K562 (cell line): Measurements from ENCODE around the gene SMAD1. TPM values are rescaled to one million over a fixed set of nuclear protein-coding genes. Genes with fewer than 3 reads are reported as not detected.

ENCODE experiments used
- ATAC-seq: fragments of 200-7000 bp; cut with Tn5 transposase; 3 replicates; pipeline ENCODE4 v1.9.1; 2020; ENCODE audit warnings: moderate library complexity
- BruUV-seq: library from RNA; stranded (reverse); fragments of 400-500 nt; replicated peaks from 2 replicates; lab custom pipeline; 2021; lab: Mats Ljungman, UMichigan
- CTCF ChIA-PET: fragments of 300-600 bp; formaldehyde crosslinking; extraction: SDS; loops from one replicate; lab custom pipeline; 2021; ENCODE audit warnings: low intra/inter-chr PET ratio; lab: Yijun Ruan, JAX
- POLR2A ChIA-PET: fragments of 300-600, 350-650 bp; sonication (Branson Sonifier 250); formaldehyde crosslinking; extraction: SDS; loops from one replicate; lab custom pipeline; 2021; ENCODE audit warnings: antibody characterized with exemption, inconsistent platforms; lab: Yijun Ruan, JAX
- DNase-seq, 4 experiments: peaks; one replicate each; pipeline versions ENCODE4 v3.0.0 to v3.0.0-alpha.2; 2011 to 2018; ENCODE audit warnings: low spot score in 3 of 4, mixed read lengths in 3 of 4; ENCODE audit errors: extremely low read depth in 1 of 4
- FAIRE-seq: peaks from 2 replicates; lab custom pipeline; 2011; peaks lifted over from hg19 to GRCh38; lab: Jason Lieb, UNC
- H2AFZ ChIP-seq: 2 replicates; pipeline ENCODE4 v1.6.0; 2011; ENCODE audit warnings: low read depth, low read length, control low read depth, inconsistent platforms
- H3K27ac ChIP-seq: fragments of 200-600 bp; 3 replicates; pipeline ENCODE4 v1.8.0; 2011; ENCODE audit warnings: low read depth, mild to moderate bottlenecking, control low read depth, inconsistent platforms, low read length, moderate library complexity, mixed read lengths; ENCODE audit errors: extremely low read depth
- H3K27me3 ChIP-seq, 2 experiments: fragments of 300-600 bp in 1 of 2; 2 replicates in 1 of 2; 3 replicates in 1 of 2; pipeline versions ENCODE4 v1.6.0 to v1.8.0; 2011; ENCODE audit warnings: inconsistent platforms in 2 of 2, low read length in 2 of 2, mild to moderate bottlenecking in 1 of 2, mixed read lengths in 1 of 2, moderate library complexity in 1 of 2; ENCODE audit not compliant: control insufficient read depth in 2 of 2, insufficient read depth in 2 of 2
- H3K36me3 ChIP-seq: fragments of 300-600 bp; 3 replicates; pipeline ENCODE4 v1.8.0; 2011; ENCODE audit warnings: mild to moderate bottlenecking, low read length, inconsistent platforms; ENCODE audit not compliant: control insufficient read depth, insufficient read depth
- H3K4me1 ChIP-seq, 2 experiments: fragments of 200-600 bp in 1 of 2; replicated peaks in 1 of 2; 2 replicates in 1 of 2; 3 replicates in 1 of 2; pipeline versions ENCODE4 v1.5.1 to v1.8.0; 2011; ENCODE audit warnings: inconsistent platforms in 2 of 2, low read length in 2 of 2, mild to moderate bottlenecking in 1 of 2, mixed read lengths in 1 of 2, moderate library complexity in 1 of 2; ENCODE audit not compliant: control insufficient read depth in 2 of 2, insufficient read depth in 2 of 2
- H3K4me2 ChIP-seq: 2 replicates; pipeline ENCODE4 v1.6.1; 2011; ENCODE audit warnings: low read length, control low read depth, inconsistent platforms, mixed read lengths; ENCODE audit not compliant: insufficient read depth
- H3K4me3 ChIP-seq: fragments of 200-600 bp; sonication (generic), shearing (Covaris generic); 2 replicates; pipeline ENCODE4 v1.5.1; 2016; ENCODE audit warnings: control low read depth, inconsistent platforms
- H3K79me2 ChIP-seq: fragments of 200-600 bp; 3 replicates; pipeline ENCODE4 v1.8.0; 2011; ENCODE audit warnings: low read length, inconsistent platforms; ENCODE audit not compliant: control insufficient read depth, insufficient read depth
- H3K9ac ChIP-seq, 2 experiments: 2 replicates each; pipeline versions ENCODE4 v1.6.0 to v1.6.1; 2011; ENCODE audit warnings: low read depth in 2 of 2, low read length in 2 of 2, control low read depth in 1 of 2, inconsistent platforms in 1 of 2, mild to moderate bottlenecking in 1 of 2, mixed read lengths in 1 of 2; ENCODE audit not compliant: insufficient read depth in 1 of 2
- H3K9me1 ChIP-seq: one replicate; pipeline ENCODE4 v1.6.0; 2011; ENCODE audit warnings: inconsistent platforms, mild to moderate bottlenecking, low read length, moderate library complexity; ENCODE audit not compliant: control insufficient read depth, insufficient read depth
- H3K9me3 ChIP-seq: replicated peaks from 2 replicates; pipeline ENCODE4 v1.5.1; 2011; ENCODE audit warnings: low read depth, low read length, inconsistent platforms; ENCODE audit not compliant: control insufficient read depth, insufficient read depth
- H4K20me1 ChIP-seq: replicated peaks from 2 replicates; pipeline ENCODE4 v1.6.1; 2011; ENCODE audit warnings: low read length, inconsistent platforms, mixed read lengths; ENCODE audit not compliant: control insufficient read depth, insufficient read depth
- CBFA2T2 ChIP-seq: fragments of 450-650 bp; conservative IDR thresholded peaks from 2 replicates; pipeline ENCODE4 v1.6.1; 2017; ENCODE audit warnings: mild to moderate bottlenecking
- DIDO1 ChIP-seq: fragments of 450-650 bp; IDR thresholded peaks from 2 replicates; pipeline ENCODE4 v1.6.1; 2016; ENCODE audit warnings: low read depth, missing biosample characterization, missing genetic modification characterization
- FUS ChIP-seq: fragments of 200-400 bp; formaldehyde crosslinking; optimal IDR thresholded peaks from 2 replicates; pipeline ENCODE3; 2017; ENCODE audit warnings: low read depth, low read length
- HDAC6 ChIP-seq: IDR thresholded peaks from 2 replicates; pipeline ENCODE4 v1.6.1; 2012; ENCODE audit warnings: low read depth, mild to moderate bottlenecking, control low read depth, inconsistent platforms, low read length, moderate library complexity
- KAT2B ChIP-seq: IDR thresholded peaks from one replicate; pipeline ENCODE4 v1.6.1; 2012; ENCODE audit warnings: low read depth, mild to moderate bottlenecking, control low read depth, inconsistent platforms, low read length, moderate library complexity
- MAZ ChIP-seq, 2 experiments: fragments of 450-650 bp in 1 of 2; sonication (generic) in 1 of 2; formaldehyde crosslinking; IDR thresholded peaks in 1 of 2; conservative IDR thresholded peaks in 1 of 2; 2 replicates each; pipeline versions ENCODE4 v1.4.0 to v1.5.0; 2020; ENCODE audit warnings: mild to moderate bottlenecking in 1 of 2, missing genetic modification reagents in 1 of 2
- MEIS2 ChIP-seq: fragments of 450-650 bp; IDR thresholded peaks from 2 replicates; pipeline ENCODE4 v1.6.1; 2014; ENCODE audit warnings: mild to moderate bottlenecking; ENCODE audit not compliant: partially characterized antibody
- PHB2 ChIP-seq: fragments of 450-650 bp; IDR thresholded peaks from 2 replicates; pipeline ENCODE4 v1.6.1; 2017; ENCODE audit warnings: low read depth
- RBM14 ChIP-seq: fragments of 200-400 bp; formaldehyde crosslinking; IDR thresholded peaks from 2 replicates; pipeline ENCODE4 v1.6.1; 2018; ENCODE audit warnings: low read depth, mild to moderate bottlenecking, low read length, moderate library complexity, borderline replicate concordance; ENCODE audit not compliant: insufficient read depth
- SAP30 ChIP-seq: fragments of 200-600 bp; sonication (generic); IDR thresholded peaks from 2 replicates; pipeline ENCODE4 v1.6.1; 2012; ENCODE audit warnings: borderline replicate concordance, low read depth, mild to moderate bottlenecking, moderate library complexity, low read length, control low read depth, inconsistent platforms; ENCODE audit not compliant: insufficient read depth, poor library complexity, severe bottlenecking
- SIRT6 ChIP-seq: IDR thresholded peaks from one replicate; pipeline ENCODE4 v1.6.1; 2012; ENCODE audit warnings: low read depth, mild to moderate bottlenecking, control low read depth, inconsistent platforms, low read length, moderate library complexity
- ZNF121 ChIP-seq: sonication (generic); formaldehyde crosslinking; conservative IDR thresholded peaks from 2 replicates; pipeline ENCODE4 v1.8.0; 2022; ENCODE audit warnings: missing genetic modification reagents
- ZNF212 ChIP-seq: fragments of 450-650 bp; formaldehyde crosslinking; IDR thresholded peaks from 2 replicates; pipeline ENCODE4 v1.4.0; 2020; ENCODE audit warnings: mild to moderate bottlenecking
- ZNF354B ChIP-seq: fragments of 250-450 bp; sonication (Bioruptor Pico); IDR thresholded peaks from 2 replicates; pipeline ENCODE4 v1.4.0; 2020
- ZNF431 ChIP-seq: sonication (generic); formaldehyde crosslinking; IDR thresholded peaks from 2 replicates; pipeline ENCODE4 v1.8.0; 2022; ENCODE audit warnings: mild to moderate bottlenecking, missing genetic modification reagents
- ZNF561 ChIP-seq: fragments of 450-650 bp; formaldehyde crosslinking; conservative IDR thresholded peaks from 2 replicates; pipeline ENCODE4 v1.4.0; 2020; ENCODE audit warnings: mild to moderate bottlenecking, moderate library complexity
- WGBS: fragments of 100-300 bp; shearing (Covaris generic); methylation state at CpG from one replicate; pipeline ENCODE4 v1.1.6; 2016; ENCODE audit warnings: low coverage, mixed read lengths; ENCODE audit not compliant: insufficient coverage; ENCODE audit errors: missing lambda C conversion rate; 5-methylcytosine and 5-hydroxymethylcytosine counted together
- in situ Hi-C: fragments of 300-500 bp; cut with MboI; formaldehyde crosslinking; loops from 4 replicates; pipeline ENCODE4 v1.15.0; 2018; ENCODE audit warnings: inconsistent platforms, mixed read lengths
- intact Hi-C: fragments of 100-400 bp; cut with micrococcal nuclease; formaldehyde crosslinking; loops from 2 replicates; pipeline ENCODE4 v1.14.2; 2022
- polyA plus RNA-seq, 8 experiments: library from polyadenylated mRNA; depleted of rRNA in 4 of 8; stranded (reverse) in 5 of 8; unstranded in 3 of 8; fragments of >200 nt; fragmentation: Nextera tagmentation in 2 of 8; fragmentation: Illumina TruSeq in 1 of 8; extraction: Ambion mirVana in 2 of 8; extraction: Trizol in 1 of 8; gene quantifications; 2 replicates each; pipeline versions ENCODE4 v1.2.1 to v1.2.3, GENCODE V29; 2011 to 2014; ENCODE audit warnings: inconsistent platforms in 1 of 8, missing spikeins in 1 of 8
- total RNA-seq, 7 experiments: library from RNA; depleted of rRNA in 6 of 7; stranded (reverse); fragments of >200 nt in 6 of 7; fragmentation: Illumina TruSeq in 2 of 7; extraction: Trizol in 2 of 7; gene quantifications; 2 replicates each; pipeline versions ENCODE4 v1.2.1 to v1.2.3, GENCODE V29; 2011 to 2021; ENCODE audit warnings: low replicate concordance in 1 of 7
- TF ChIP-seq, protein P1 (sequence below): sonication (generic); formaldehyde crosslinking; IDR thresholded peaks from 2 replicates; pipeline ENCODE4 v1.8.1; 2022; ENCODE audit warnings: missing genetic modification reagents
- TF ChIP-seq, protein P2 (sequence below): fragments of 450-650 bp; formaldehyde crosslinking; IDR thresholded peaks from 2 replicates; pipeline ENCODE4 v1.4.0; 2022; ENCODE audit warnings: missing genetic modification characterization

Gene SMAD1
- total and polyA plus RNA-seq, 9 of the 15 experiments (the other 6 are each of a cell fraction or from before 2014, with no cell fraction given): 0.05 to 0.54 (median 0.21) TPM; not detected in 3

DNA sequence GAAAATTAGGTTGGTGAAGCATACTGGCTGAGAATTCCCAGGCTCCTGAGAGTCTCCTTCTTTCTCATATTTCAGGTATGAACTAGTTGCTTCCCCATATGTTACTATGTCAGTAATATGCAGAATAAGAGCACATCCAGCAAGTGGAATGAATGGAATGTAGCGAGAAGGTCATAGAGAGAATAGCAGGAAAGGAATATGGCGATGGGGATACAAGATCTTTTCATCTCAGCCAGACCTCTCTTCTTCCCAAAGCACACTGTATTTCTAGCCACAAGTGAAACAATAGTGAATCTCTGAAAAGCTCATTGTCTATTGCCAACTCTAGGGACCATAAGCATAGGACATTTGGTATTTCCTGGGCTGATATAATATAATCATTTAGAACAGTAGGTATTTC is 82.9 kb downstream of the SMAD1 start:
- no peak for FAIRE-seq
- H3K36me3 ChIP-seq: no peaks in the 10 kb centered on the region
- no TSS peak for BruUV-seq
- no peak for ATAC-seq
- no peaks in the 10 kb centered on the region; a peak in 1 of 5 replicates for H3K4me1 ChIP-seq
- no peaks in the 10 kb centered on the region; a peak in 1 of 5 replicates for H3K27me3 ChIP-seq
- H3K9me3 ChIP-seq: no peaks in the 10 kb centered on the region
- no peak overlapping the region for H3K9ac ChIP-seq
- no peak overlapping the region for H3K4me2 ChIP-seq
- TF ChIP-seq, protein P1, sequence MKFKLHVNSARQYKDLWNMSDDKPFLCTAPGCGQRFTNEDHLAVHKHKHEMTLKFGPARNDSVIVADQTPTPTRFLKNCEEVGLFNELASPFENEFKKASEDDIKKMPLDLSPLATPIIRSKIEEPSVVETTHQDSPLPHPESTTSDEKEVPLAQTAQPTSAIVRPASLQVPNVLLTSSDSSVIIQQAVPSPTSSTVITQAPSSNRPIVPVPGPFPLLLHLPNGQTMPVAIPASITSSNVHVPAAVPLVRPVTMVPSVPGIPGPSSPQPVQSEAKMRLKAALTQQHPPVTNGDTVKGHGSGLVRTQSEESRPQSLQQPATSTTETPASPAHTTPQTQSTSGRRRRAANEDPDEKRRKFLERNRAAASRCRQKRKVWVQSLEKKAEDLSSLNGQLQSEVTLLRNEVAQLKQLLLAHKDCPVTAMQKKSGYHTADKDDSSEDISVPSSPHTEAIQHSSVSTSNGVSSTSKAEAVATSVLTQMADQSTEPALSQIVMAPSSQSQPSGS (CRISPR knock-in tag): no peak
- TF ChIP-seq HDAC6: no peak
- no peak for TF ChIP-seq MAZ (CRISPR knock-in tag; conservative IDR thresholded peaks at IDR 0.05 in 1 of 2, IDR thresholded peaks at IDR 0.05 in 1 of 2)
- TF ChIP-seq ZNF431 (CRISPR knock-in tag): no peak
- no peak for TF ChIP-seq RBM14
- TF ChIP-seq SAP30: no peak
- TF ChIP-seq SIRT6: no peak
- TF ChIP-seq, protein P2, sequence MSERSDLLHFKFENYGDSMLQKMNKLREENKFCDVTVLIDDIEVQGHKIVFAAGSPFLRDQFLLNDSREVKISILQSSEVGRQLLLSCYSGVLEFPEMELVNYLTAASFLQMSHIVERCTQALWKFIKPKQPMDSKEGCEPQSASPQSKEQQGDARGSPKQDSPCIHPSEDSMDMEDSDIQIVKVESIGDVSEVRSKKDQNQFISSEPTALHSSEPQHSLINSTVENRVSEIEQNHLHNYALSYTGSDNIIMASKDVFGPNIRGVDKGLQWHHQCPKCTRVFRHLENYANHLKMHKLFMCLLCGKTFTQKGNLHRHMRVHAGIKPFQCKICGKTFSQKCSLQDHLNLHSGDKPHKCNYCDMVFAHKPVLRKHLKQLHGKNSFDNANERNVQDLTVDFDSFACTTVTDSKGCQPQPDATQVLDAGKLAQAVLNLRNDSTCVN (CRISPR knock-in tag): no peak
- no peak for TF ChIP-seq ZNF212 (CRISPR knock-in tag)
- TF ChIP-seq ZNF561: no peak
- no peak for TF ChIP-seq CBFA2T2
- no peak for TF ChIP-seq ZNF354B (CRISPR knock-in tag)
- no peak for TF ChIP-seq DIDO1 (tag)
- no peak for TF ChIP-seq MEIS2
- no peak for TF ChIP-seq FUS
- no peak for TF ChIP-seq KAT2B
- no peak for TF ChIP-seq ZNF121
- no peak for TF ChIP-seq PHB2
- H2AFZ ChIP-seq: no peak overlapping the region
- no peak overlapping the region for H3K4me3 ChIP-seq
- ChIA-PET POLR2A (no interaction called here), CTCF (no interaction called here)
- no peak for DNase-seq
- no peaks in the 10 kb centered on the region for H4K20me1 ChIP-seq
- in situ Hi-C loops (loop anchor here (25.0 kb wide), 1 partner anchor 327 kb away; no protein-coding TSS in a partner anchor), intact Hi-C loops (no loop called here)
- H3K79me2 ChIP-seq: no peaks in the 10 kb centered on the region
- H3K27ac ChIP-seq: no peak overlapping the region
- H3K9me1 ChIP-seq: no peaks in the 10 kb centered on the region
- WGBS: 0% methylated on average over 2 of the region's 2 CpGs
